GM19328 (cell line): ENCODE results near the gene DNAJC17.

ENCODE experiments used
- ATAC-seq: cut with Tn5 transposase; IDR thresholded peaks from one replicate; pipeline ENCODE4 v1.9.1; 2021; ENCODE audit warnings: mild to moderate bottlenecking, moderate library complexity; ENCODE audit not compliant: unreplicated experiment

Gene DNAJC17

GRCh38 chr15:40830884-40831283 is 23.6 kb upstream of the DNAJC17 start:
- no peak for ATAC-seq

- no peak for ATAC-seq
Observed at GRCh38 chr15:40829115-40829514, 21.8 kb upstream of the DNAJC17 start.

- no peak for ATAC-seq
Observed at GRCh38 chr15:40828447-40829036, 21.3 kb upstream of the DNAJC17 start, which contains the start of gene PPP1R14D. Gene PPP1R14D, minus strand, starts transcription at chr15:40828708. Its CDS starts 67 bp downstream, at chr15:40828641.

- ATAC-seq, result no peak
Observed at GRCh38 chr15:40826423-40827075, 19.3 kb upstream of the DNAJC17 start.

- ATAC-seq, result no peak
Observed at GRCh38 chr15:40825661-40826422, 18.6 kb upstream of the DNAJC17 start.

GRCh38 chr15:40823572-40824343 is 16.5 kb upstream of the DNAJC17 start:
- ATAC-seq, result no peak

- ATAC-seq, result no peak
Observed at GRCh38 chr15:40821195-40821594, 13.9 kb upstream of the DNAJC17 start.

GRCh38 chr15:40819048-40819447 is 11.8 kb upstream of the DNAJC17 start:
- no peak for ATAC-seq

- no peak for ATAC-seq
Observed at GRCh38 chr15:40815042-40815698, 7.9 kb upstream of the DNAJC17 start.

- no peak for ATAC-seq
Observed at GRCh38 chr15:40812721-40813425, 5.6 kb upstream of the DNAJC17 start.

GRCh38 chr15:40808861-40809450 is 1.7 kb upstream of the DNAJC17 start:
- no peak for ATAC-seq

GRCh38 chr15:40807888-40808461 is 702 bp upstream of the DNAJC17 start:
- no peak for ATAC-seq

GRCh38 chr15:40806672-40807027 is 623 bp downstream of the DNAJC17 start:
- ATAC-seq, result no peak

- no peak for ATAC-seq
Observed at GRCh38 chr15:40803688-40804087, 3.6 kb downstream of the DNAJC17 start.

- ATAC-seq, result no peak
Observed at GRCh38 chr15:40803076-40803475, 4.2 kb downstream of the DNAJC17 start.

- ATAC-seq, result no peak
Observed at GRCh38 chr15:40799523-40799922, 7.8 kb downstream of the DNAJC17 start.

GRCh38 chr15:40796512-40796911 is 10.8 kb downstream of the DNAJC17 start:
- ATAC-seq, result no peak

GRCh38 chr15:40796041-40796440 is 11.2 kb downstream of the DNAJC17 start:
- no peak for ATAC-seq

GRCh38 chr15:40793216-40793989 is 13.9 kb downstream of the DNAJC17 start:
- ATAC-seq, result no peak
